GM10248 (cell line): Measurements from ENCODE around the gene MCUB.

Experiments
- CTCF ChIA-PET: fragments of 300-600 bp; sonication (Branson Sonifier 250); formaldehyde crosslinking; extraction: SDS; loops from one replicate; lab custom pipeline; 2021; ENCODE audit warnings: antibody characterized with exemption; lab: Yijun Ruan, JAX
- POLR2A ChIA-PET: fragments of 350-650 bp; sonication (Branson Sonifier 250); formaldehyde crosslinking; extraction: SDS; loops from one replicate; lab custom pipeline; 2020; ENCODE audit warnings: antibody characterized with exemption; lab: Yijun Ruan, JAX
- DNase-seq: peaks from one replicate; pipeline ENCODE4 v3.0.0; 2012; ENCODE audit errors: extremely low spot score
- CTCF ChIP-seq: IDR thresholded peaks from 2 replicates; pipeline ENCODE4 v1.5.1; 2012; ENCODE audit warnings: mild to moderate bottlenecking, low read depth; ENCODE audit errors: extremely low read depth, missing control alignments, control extremely low read depth

The MCUB gene

DNA sequence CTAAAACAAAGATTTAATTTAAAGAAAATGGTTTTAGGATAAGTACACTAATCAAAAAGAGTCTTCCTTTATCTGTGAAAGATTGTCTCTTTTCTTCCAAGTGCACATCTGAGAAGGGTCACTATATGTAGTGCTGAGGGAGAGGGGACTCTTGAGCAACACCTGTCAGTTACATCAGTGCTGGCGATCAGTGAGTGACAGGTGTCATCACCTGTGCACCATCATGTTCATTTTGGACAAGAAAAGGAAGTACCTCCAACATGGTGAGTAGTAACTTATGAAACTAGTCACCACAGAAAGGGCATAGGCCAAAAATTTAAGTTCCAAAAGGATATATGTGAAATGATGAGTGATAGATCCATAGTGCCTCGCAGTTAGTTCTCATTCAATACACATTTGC is 55.7 kb downstream of the MCUB start:
- no peak for DNase-seq
- TF ChIP-seq CTCF: no peak
- ChIA-PET CTCF (no interaction called here), POLR2A (no interaction called here)

- CTCF ChIA-PET: no interaction called here
- POLR2A ChIA-PET: no interaction called here
- DNase-seq: no peak
- TF ChIP-seq CTCF: no peak
These were observed 56.2 kb downstream of the MCUB start for GRCh38 chr4:109616243-109616642.

GRCh38 chr4:109622626-109623025 is 62.6 kb downstream of the MCUB start:
- TF ChIP-seq CTCF: no peak
- no peak for DNase-seq
- POLR2A ChIA-PET: no interaction called here
- CTCF ChIA-PET: no interaction called here

GRCh38 chr4:109624536-109624935 is 64.5 kb downstream of the MCUB start:
- no peak for TF ChIP-seq CTCF
- POLR2A ChIA-PET: no interaction called here
- CTCF ChIA-PET: no interaction called here

GRCh38 chr4:109627361-109627760 is 67.3 kb downstream of the MCUB start:
- CTCF ChIA-PET: no interaction called here
- POLR2A ChIA-PET: no interaction called here
- no peak for DNase-seq

More at GRCh38 chr4:109624536-109624935, 64.5 kb downstream of the MCUB start:
- no peak for DNase-seq

DNA sequence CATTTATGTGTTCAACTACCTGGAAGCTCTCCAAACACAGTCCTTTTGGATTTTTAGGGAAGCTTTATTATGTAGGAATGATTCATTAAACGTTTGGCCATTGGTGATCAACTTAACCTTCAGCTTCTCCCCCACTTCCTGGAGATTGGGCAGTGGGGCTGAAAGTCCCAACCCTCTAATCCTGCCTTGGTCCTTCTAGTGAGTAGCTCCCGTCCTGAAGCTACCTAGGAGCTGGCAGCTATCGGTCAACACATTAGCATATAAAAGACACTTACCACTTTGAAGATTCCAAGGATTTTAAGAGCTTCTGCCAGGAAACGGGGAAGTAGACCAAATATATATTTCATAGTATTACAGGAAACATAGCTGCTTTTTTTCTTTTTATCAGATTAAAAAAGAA is 69.7 kb downstream of the MCUB start:
- CTCF ChIA-PET: interaction anchor here (0.9 to 1.7 kb wide), 4 partner anchors 9 to 74 kb away, joined by 3 to 5 read pairs (median 3); no protein-coding TSS in a partner anchor
- no peak for DNase-seq
- POLR2A ChIA-PET: no interaction called here
- TF ChIP-seq CTCF: no peak

More at GRCh38 chr4:109627361-109627760, 67.3 kb downstream of the MCUB start:
- no peak for TF ChIP-seq CTCF
